Measurements from ENCODE around the gene PAOX. TPM values are rescaled to one million over a fixed set of nuclear protein-coding genes. Genes with fewer than 3 reads are reported as not detected.

PAOX gene
- total and polyA plus RNA-seq, 8 donors, result 2.8 to 9.9 (median 3.8) TPM

GRCh38 chr10:133377025-133377817, 1.8 kb upstream of the PAOX start:
- ATAC-seq (no peak), DNase-seq (peak in 2 of 6 donors; percentile 16 to 40), FAIRE-seq (no peak)
- Histone ChIP-seq H3K27me3 (no peaks in the 10 kb centered on the region), H3K36me3 (no peaks in the 10 kb centered on the region), H3K4me1 (peaks cover 0 to 7% (median 0%) of the 10 kb centered on the region in 3 donors), H3K27ac (no peak overlapping the region), H3K4me3 (no peak overlapping the region), H3K9me3 (no peaks in the 10 kb centered on the region)
- 83 to 89% methylated on average over 30 of the region's 30 CpGs for WGBS, 2 donors
- intact Hi-C loops (cut with DNase I), result no loop called here
- no peak for TF ChIP-seq CTCF (IDR thresholded peaks at IDR 0.05)

GRCh38 chr10:133377818-133378250, 1.2 kb upstream of the PAOX start:
- intact Hi-C loops (cut with DNase I), result no loop called here
- WGBS, 2 donors, result 21 to 28% methylated on average over 17 to 20 of the region's 20 CpGs
- no peaks in the 10 kb centered on the region for H3K27me3 ChIP-seq
- no peaks in the 10 kb centered on the region for H3K9me3 ChIP-seq
- H3K36me3 ChIP-seq, result no peaks in the 10 kb centered on the region
- FAIRE-seq (no peak), ATAC-seq (peak in 1 of 4 donors; percentile 4), DNase-seq (peak in 1 of 6 donors; percentile 57)
- H3K4me1 ChIP-seq, result peaks cover 0 to 6% (median 0%) of the 10 kb centered on the region in 3 donors
- peak overlapping the region; percentile 29 to 88 (median 86) for H3K4me3 ChIP-seq
- no peak for TF ChIP-seq CTCF (IDR thresholded peaks at IDR 0.05)
- H3K27ac ChIP-seq, result peak overlapping the region; percentile 13 to 70 (median 58)

GRCh38 chr10:133378251-133379096, 588 bp upstream of the PAOX start:
- H3K4me1 ChIP-seq, result peaks cover 0 to 6% (median 0%) of the 10 kb centered on the region in 3 donors
- intact Hi-C loops (cut with DNase I), result no loop called here
- no peaks in the 10 kb centered on the region for H3K27me3 ChIP-seq
- FAIRE-seq (no peak), ATAC-seq (peak; percentile 78 to 83 (median 82)), DNase-seq (peak in 5 of 6 donors; percentile 62 to 83 (median 68))
- peak overlapping the region; percentile 29 to 88 (median 86) for H3K4me3 ChIP-seq
- peak overlapping the region; percentile 13 to 70 (median 58) for H3K27ac ChIP-seq
- H3K9me3 ChIP-seq, result no peaks in the 10 kb centered on the region
- 0% methylated on average over 77 to 82 of the region's 90 CpGs for WGBS, 2 donors
- H3K36me3 ChIP-seq, result no peaks in the 10 kb centered on the region
- TF ChIP-seq CTCF (IDR thresholded peaks at IDR 0.05), result no peak

- H3K27me3 ChIP-seq, result no peaks in the 10 kb centered on the region
- H3K27ac ChIP-seq, result peak overlapping the region in 1 of 4 donors; percentile 46
- peak overlapping the region; percentile 71 to 88 (median 86) for H3K4me3 ChIP-seq
- peak in 1 of 6 donors; percentile 63 for DNase-seq
- 92 to 93% methylated on average over 36 of the region's 36 CpGs for WGBS, 2 donors
- intact Hi-C loops (cut with DNase I), result no loop called here
- peaks cover 0 to 2% (median 0%) of the 10 kb centered on the region in 3 donors for H3K4me1 ChIP-seq
- FAIRE-seq, result no peak
- ATAC-seq, result peak in 2 of 4 donors; percentile 2
- no peak for TF ChIP-seq CTCF (IDR thresholded peaks at IDR 0.05)
- no peaks in the 10 kb centered on the region for H3K9me3 ChIP-seq
- no peaks in the 10 kb centered on the region for H3K36me3 ChIP-seq
These were observed 972 bp downstream of the PAOX start for GRCh38 chr10:133379801-133380666.
